HFFc6 (cell line): ENCODE measurements around the gene C20orf96. TPM values are rescaled to one million over a fixed set of nuclear protein-coding genes. Genes with fewer than 3 reads are reported as not detected.

Experiments
- DNase-seq: peaks from one replicate; pipeline ENCODE4 v3.0.0-alpha.2; 2018
- H3K27ac Mint-ChIP-seq: 2 replicates; pipeline ENCODE4 v1.8.0; 2020; ENCODE audit warnings: mild to moderate bottlenecking, mixed read lengths
- H3K27me3 Mint-ChIP-seq: 2 replicates; pipeline ENCODE4 v1.8.0; 2021; ENCODE audit warnings: mild to moderate bottlenecking, moderate library complexity, mixed read lengths; ENCODE audit not compliant: insufficient read depth
- H3K36me3 Mint-ChIP-seq: 2 replicates; pipeline ENCODE4 v1.8.0; 2021; ENCODE audit warnings: low read depth, mixed read lengths
- H3K4me1 Mint-ChIP-seq: 2 replicates; pipeline ENCODE4 v1.8.0; 2020; ENCODE audit warnings: low read depth, mixed read lengths
- H3K4me3 Mint-ChIP-seq: 2 replicates; pipeline ENCODE4 v1.8.0; 2020; ENCODE audit warnings: mild to moderate bottlenecking, moderate library complexity, mixed read lengths
- H3K9me3 Mint-ChIP-seq: 2 replicates; pipeline ENCODE4 v1.8.0; 2020; ENCODE audit warnings: mild to moderate bottlenecking, mixed read lengths
- CTCF ChIP-seq: fragments of 200-600 bp; sonication (generic); IDR thresholded peaks from 2 replicates; pipeline ENCODE4 v1.5.0; 2021; ENCODE audit warnings: antibody characterized with exemption, mild to moderate bottlenecking
- total RNA-seq, 6 experiments: library from RNA; stranded (reverse); fragmentation: NEBNext Ultra II Directional; extraction: Animal tissue kit (Norgen Biotek cat#: 25700); gene quantifications; 2 replicates in 1 of 6; 3 replicates in 5 of 6; pipeline ENCODE4 v1.2.3, GENCODE V29; 2021

C20orf96 gene
- total RNA-seq, 6 experiments from 2014 or later = 2.9 to 3.5 (median 3.2) TPM

DNA sequence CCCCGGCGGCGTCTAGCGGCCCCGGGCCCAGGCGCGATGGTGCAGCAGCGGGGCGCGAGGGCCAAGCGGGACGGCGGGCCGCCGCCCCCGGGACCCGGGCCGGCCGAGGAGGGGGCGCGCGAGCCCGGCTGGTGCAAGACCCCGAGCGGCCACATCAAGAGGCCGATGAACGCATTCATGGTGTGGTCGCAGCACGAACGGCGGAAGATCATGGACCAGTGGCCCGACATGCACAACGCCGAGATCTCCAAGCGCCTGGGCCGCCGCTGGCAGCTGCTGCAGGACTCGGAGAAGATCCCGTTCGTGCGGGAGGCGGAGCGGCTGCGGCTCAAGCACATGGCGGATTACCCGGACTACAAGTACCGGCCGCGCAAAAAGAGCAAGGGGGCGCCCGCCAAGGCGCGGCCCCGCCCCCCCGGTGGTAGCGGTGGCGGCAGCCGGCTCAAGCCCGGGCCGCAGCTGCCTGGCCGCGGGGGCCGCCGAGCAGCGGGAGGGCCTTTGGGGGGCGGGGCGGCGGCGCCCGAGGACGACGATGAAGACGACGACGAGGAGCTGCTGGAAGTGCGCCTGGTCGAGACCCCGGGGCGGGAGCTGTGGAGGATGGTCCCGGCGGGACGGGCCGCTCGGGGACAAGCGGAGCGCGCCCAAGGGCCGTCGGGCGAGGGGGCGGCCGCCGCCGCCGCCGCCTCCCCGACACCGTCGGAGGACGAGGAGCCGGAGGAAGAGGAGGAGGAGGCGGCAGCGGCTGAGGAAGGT lies 35.5 kb upstream of the C20orf96 start:
- Mint-ChIP-seq H3K4me3 (peak overlapping the region; percentile 88), H3K27ac (peak overlapping the region; percentile 75), H3K9me3 (no peaks in the 10 kb centered on the region), H3K27me3 (peaks cover 5% of the 10 kb centered on the region), H3K4me1 (peaks cover 46% of the 10 kb centered on the region), H3K36me3 (peaks cover 20% of the 10 kb centered on the region)
- no peak; the same call in 1 of the 2 replicates for TF ChIP-seq CTCF
- peak; percentile 63 for DNase-seq

GRCh38 chr20:325045-325888 lies 34.7 kb upstream of the C20orf96 start, which contains the start of gene SOX12:
Gene SOX12, plus strand, starts transcription at chr20:325552. Its CDS starts 373 bp downstream, at chr20:325925.
- Mint-ChIP-seq H3K27me3 (peaks cover 5% of the 10 kb centered on the region), H3K4me1 (peaks cover 39% of the 10 kb centered on the region), H3K9me3 (no peaks in the 10 kb centered on the region), H3K27ac (peak within 1 kb of the TSS; percentile 94), H3K36me3 (peaks cover 25% of the 10 kb centered on the region), H3K4me3 (peak within 1 kb of the TSS; percentile 94)
- DNase-seq = peak; percentile 92
- TF ChIP-seq CTCF = no peak

DNA sequence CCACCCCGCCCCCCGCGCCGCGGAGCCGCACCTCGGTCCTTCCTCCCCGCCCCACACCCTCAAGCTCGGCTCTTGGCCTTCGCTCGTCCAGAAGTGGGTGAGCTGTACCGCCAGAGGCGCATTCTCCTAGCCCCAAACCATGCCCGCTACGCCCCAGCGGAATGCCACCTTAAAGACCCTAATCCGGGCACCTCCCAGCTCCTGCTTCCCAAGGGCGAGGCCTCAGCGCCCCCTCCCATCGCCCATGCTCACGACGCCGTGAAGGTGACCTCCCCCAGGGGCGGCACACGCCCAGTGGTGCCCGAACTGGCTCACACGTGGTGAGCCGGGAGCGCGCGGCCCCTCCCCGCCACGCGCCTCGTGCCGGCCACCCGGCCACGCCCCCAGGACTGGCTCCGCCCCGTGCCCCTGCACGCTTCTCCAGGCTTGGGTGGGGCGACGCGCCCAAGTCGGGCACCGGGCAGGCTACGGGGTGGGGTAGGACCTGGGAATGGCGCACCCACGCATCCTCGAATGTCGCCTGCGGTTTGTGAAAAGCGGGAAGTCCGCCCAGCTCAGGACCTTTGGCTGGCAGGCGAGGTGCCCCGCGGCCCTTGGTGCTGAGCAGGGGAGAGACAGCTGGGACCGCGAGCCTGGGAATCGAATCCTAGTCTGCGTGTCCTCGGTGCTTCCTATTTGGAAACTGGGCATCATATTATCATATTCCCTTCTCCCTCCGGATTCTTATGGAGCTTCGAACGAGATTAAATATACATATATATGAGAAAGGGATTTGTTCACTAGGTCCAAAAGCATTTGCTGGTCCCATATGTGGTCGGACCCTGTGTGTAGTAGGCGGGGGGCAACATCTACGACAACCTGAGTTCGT lies 33.9 kb upstream of the C20orf96 start:
- H3K27me3 Mint-ChIP-seq = peaks cover 3% of the 10 kb centered on the region
- H3K36me3 Mint-ChIP-seq = peaks cover 27% of the 10 kb centered on the region
- H3K4me1 Mint-ChIP-seq = peaks cover 30% of the 10 kb centered on the region
- no peaks in the 10 kb centered on the region for H3K9me3 Mint-ChIP-seq
- DNase-seq = peak; percentile 71
- TF ChIP-seq CTCF = peak; percentile 66
- peak overlapping the region; percentile 94 for H3K4me3 Mint-ChIP-seq
- H3K27ac Mint-ChIP-seq = peak overlapping the region; percentile 94

- peaks cover 10% of the 10 kb centered on the region for H3K36me3 Mint-ChIP-seq
- H3K4me1 Mint-ChIP-seq = peaks cover 22% of the 10 kb centered on the region
- no peaks in the 10 kb centered on the region for H3K9me3 Mint-ChIP-seq
- DNase-seq = peak; percentile 55
- H3K4me3 Mint-ChIP-seq = no peak overlapping the region
- no peak for TF ChIP-seq CTCF
- H3K27me3 Mint-ChIP-seq = peaks cover 3% of the 10 kb centered on the region
- peak overlapping the region; percentile 60 for H3K27ac Mint-ChIP-seq
Measured at GRCh38 chr20:316316-317068, 25.9 kb upstream of the C20orf96 start.
